Thyroid gland (tissue), 4 donors: Measurements from ENCODE around the gene TTC34. TPM values are rescaled to one million over a fixed set of nuclear protein-coding genes. Genes with fewer than 3 reads are reported as not detected.

ENCODE experiments used
- DNase-seq, 2 donors: peaks; one replicate each; pipeline ENCODE4 v3.0.0-alpha.2; 2019
- H3K27ac ChIP-seq, 3 donors: fragments of 200-600 bp; sonication (generic); 1 replicate in 2 of 3; 2 replicates in 1 of 3; pipeline ENCODE4 v1.5.1; 2016 to 2019; ENCODE audit warnings: mild to moderate bottlenecking in 1 of 3, moderate library complexity in 1 of 3
- H3K27me3 ChIP-seq: fragments of 200-600 bp; sonication (generic); one replicate; pipeline ENCODE4 v1.5.1; 2019
- H3K36me3 ChIP-seq, 2 donors: fragments of 200-600 bp; sonication (generic); one replicate each; pipeline ENCODE4 v1.5.1; 2016 to 2019
- H3K4me1 ChIP-seq, 2 donors: fragments of 200-600 bp; sonication (generic); one replicate each; pipeline ENCODE4 v1.5.1; 2017 to 2019
- H3K4me3 ChIP-seq, 3 donors: fragments of 200-600 bp; sonication (generic); replicated peaks in 1 of 3; 1 replicate in 2 of 3; 2 replicates in 1 of 3; pipeline ENCODE4 v1.5.1; 2016; ENCODE audit warnings: mild to moderate bottlenecking in 1 of 3
- H3K9me3 ChIP-seq: fragments of 200-600 bp; sonication (generic); one replicate; pipeline ENCODE4 v1.5.1; 2017
- POLR2A ChIP-seq, 2 donors: fragments of 450-650 bp; IDR thresholded peaks; one replicate each; pipeline ENCODE4 v1.6.1; 2017; ENCODE audit warnings: antibody characterized with exemption in 2 of 2, mild to moderate bottlenecking in 2 of 2, moderate library complexity in 1 of 2
- WGBS, 2 donors: methylation state at CpG; one replicate each; pipeline ENCODE4 v1.1.5; 2017; 5-methylcytosine and 5-hydroxymethylcytosine counted together
- intact Hi-C: fragments of 100-400 bp; cut with DNase I; formaldehyde crosslinking; loops from one replicate; pipeline ENCODE4 v1.15.1; 2023
- total RNA-seq, 4 donors: library from RNA; depleted of rRNA; stranded (reverse); fragments of >200 nt; gene quantifications; one replicate each; pipeline ENCODE4 v1.2.3, GENCODE V29; 2016
- TF ChIP-seq, protein P1 (sequence below), 6 experiments: fragments of 200-600 bp in 3 of 6; fragments of 450-650 bp in 3 of 6; sonication (generic) in 3 of 6; IDR thresholded peaks; one replicate each; pipeline ENCODE4 v1.5.1; 2016 to 2019; ENCODE audit warnings: antibody characterized with exemption in 6 of 6, mild to moderate bottlenecking in 2 of 6, inconsistent platforms in 1 of 6, moderate library complexity in 1 of 6

TTC34 gene
- total RNA-seq, 4 donors from 2014 or later, result 0.81 to 2.2 (median 1.9) TPM

DNA sequence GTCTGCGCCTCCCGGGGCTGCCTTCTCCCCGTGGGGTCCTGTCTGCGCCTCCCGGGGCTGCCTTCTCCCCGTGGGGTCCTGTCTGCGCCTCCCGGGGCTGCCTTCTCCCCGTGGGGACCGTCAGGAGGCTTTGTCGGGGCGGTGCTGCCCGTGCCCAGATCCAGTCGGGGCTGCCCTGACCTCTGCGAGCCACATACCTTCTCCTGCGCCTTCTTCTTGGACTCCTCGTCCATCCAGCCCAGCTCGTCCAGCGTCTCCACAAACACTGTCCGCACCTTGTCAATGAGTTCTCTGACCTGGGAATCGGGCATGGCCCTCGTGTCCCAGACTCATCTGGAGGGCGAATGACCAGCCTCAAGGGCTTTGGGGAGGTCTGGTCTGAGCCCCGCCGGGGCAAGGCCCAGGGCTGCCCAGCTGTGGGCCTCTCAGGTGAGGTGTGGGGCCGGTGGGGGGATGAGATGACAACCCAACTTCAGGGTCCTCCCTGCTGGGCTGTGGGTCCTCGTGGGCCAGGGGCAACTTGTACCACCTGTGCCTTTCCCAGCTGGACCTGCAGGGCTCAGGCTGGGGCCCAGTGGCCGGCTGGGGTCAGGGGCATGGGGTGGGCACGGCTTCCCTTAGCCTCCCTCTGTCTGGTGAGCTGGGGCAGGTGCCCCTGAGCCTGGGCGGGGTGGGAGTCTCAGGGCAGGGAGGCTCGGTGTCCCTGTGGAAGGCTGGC lies 205.5 kb downstream of the TTC34 start:
- intact Hi-C loops, result no loop called here
- no peak overlapping the region for H3K4me3 ChIP-seq
- DNase-seq, result no peak
- WGBS, 2 donors, result 85 to 88% methylated on average over 23 to 29 of the region's 31 CpGs
- peaks cover 0 to 14% of the 10 kb centered on the region in 2 donors for H3K4me1 ChIP-seq
- H3K27me3 ChIP-seq, result no peaks in the 10 kb centered on the region
- no peak for TF ChIP-seq POLR2A (IDR thresholded peaks at IDR 0.05)
- TF ChIP-seq, protein P1, sequence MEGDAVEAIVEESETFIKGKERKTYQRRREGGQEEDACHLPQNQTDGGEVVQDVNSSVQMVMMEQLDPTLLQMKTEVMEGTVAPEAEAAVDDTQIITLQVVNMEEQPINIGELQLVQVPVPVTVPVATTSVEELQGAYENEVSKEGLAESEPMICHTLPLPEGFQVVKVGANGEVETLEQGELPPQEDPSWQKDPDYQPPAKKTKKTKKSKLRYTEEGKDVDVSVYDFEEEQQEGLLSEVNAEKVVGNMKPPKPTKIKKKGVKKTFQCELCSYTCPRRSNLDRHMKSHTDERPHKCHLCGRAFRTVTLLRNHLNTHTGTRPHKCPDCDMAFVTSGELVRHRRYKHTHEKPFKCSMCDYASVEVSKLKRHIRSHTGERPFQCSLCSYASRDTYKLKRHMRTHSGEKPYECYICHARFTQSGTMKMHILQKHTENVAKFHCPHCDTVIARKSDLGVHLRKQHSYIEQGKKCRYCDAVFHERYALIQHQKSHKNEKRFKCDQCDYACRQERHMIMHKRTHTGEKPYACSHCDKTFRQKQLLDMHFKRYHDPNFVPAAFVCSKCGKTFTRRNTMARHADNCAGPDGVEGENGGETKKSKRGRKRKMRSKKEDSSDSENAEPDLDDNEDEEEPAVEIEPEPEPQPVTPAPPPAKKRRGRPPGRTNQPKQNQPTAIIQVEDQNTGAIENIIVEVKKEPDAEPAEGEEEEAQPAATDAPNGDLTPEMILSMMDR (IDR thresholded peaks at IDR 0.05), result no peak
- no peaks in the 10 kb centered on the region for H3K9me3 ChIP-seq
- H3K36me3 ChIP-seq, result no peaks in the 10 kb centered on the region
- H3K27ac ChIP-seq, result no peak overlapping the region

DNA sequence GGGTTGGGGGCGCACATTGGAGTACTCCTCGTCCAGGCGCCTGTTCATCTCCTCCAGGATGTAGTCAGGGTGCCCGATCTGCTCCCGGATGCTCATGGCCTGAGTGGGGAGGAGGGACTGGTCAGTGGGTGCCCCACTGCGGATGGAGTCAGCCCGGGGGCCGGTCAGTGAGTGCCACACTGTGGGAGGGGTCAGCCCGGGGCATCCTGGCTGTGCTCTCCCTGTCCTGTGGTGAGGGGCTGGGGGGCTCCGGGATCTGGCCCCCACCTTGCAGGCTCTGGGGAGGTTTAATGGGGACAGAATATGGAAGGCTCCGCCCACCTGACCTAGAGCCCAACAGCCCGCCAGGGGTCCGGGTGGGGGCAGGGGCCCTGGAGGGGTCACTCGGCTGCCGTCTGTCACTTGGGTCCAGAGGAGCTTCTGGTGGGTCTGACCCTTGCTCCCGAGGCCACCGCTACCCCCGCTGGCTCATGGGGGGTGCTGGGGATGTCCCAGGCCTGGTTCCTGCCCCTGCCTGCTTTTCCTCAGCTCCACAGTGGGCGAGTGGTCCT lies 206.2 kb downstream of the TTC34 start:
- H3K27ac ChIP-seq, result no peak overlapping the region
- peaks cover 0 to 14% of the 10 kb centered on the region in 2 donors for H3K4me1 ChIP-seq
- no peaks in the 10 kb centered on the region for H3K27me3 ChIP-seq
- H3K9me3 ChIP-seq, result no peaks in the 10 kb centered on the region
- H3K36me3 ChIP-seq, result no peaks in the 10 kb centered on the region
- TF ChIP-seq POLR2A (IDR thresholded peaks at IDR 0.05), result no peak
- H3K4me3 ChIP-seq, result no peak overlapping the region
- DNase-seq, result no peak
- intact Hi-C loops, result no loop called here
- WGBS, 2 donors, result 81 to 87% methylated on average over 10 of the region's 19 CpGs

DNA sequence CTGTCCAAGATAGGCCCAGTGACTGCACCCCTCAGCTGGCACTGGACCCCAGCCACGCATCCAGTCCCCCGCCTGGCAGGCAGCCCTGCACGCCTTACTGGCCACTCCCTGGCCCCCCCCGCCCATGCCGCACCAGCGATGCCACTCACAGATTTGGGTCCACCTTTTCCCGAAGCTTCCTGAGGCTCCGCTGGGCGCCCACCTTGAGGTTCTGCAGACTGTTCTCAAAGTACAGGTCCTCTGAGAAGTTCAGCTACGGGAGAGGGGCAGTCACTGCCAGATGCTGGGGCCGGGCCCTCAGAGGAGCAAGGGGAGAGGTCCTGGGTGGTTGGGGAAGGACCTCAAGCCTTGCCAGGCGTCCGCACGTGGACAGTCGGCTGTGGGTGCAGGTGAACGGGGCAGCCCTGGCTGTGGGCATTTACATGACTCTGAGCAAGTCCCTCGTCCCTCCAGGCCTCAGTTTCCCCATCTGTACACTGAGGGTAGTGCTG lies 206.8 kb downstream of the TTC34 start:
- no peak for DNase-seq
- intact Hi-C loops, result loop anchor here (5.0 kb wide), 1 partner anchor 43 kb away; no protein-coding TSS in a partner anchor
- TF ChIP-seq POLR2A (IDR thresholded peaks at IDR 0.05), result no peak
- TF ChIP-seq, protein P1 (IDR thresholded peaks at IDR 0.05), result no peak
- Histone ChIP-seq H3K27ac (no peak overlapping the region), H3K4me1 (peaks cover 0 to 14% of the 10 kb centered on the region in 2 donors), H3K9me3 (no peaks in the 10 kb centered on the region), H3K27me3 (no peaks in the 10 kb centered on the region), H3K4me3 (no peak overlapping the region), H3K36me3 (no peaks in the 10 kb centered on the region)
- 91 to 96% methylated on average over 12 of the region's 17 CpGs for WGBS, 2 donors

DNA sequence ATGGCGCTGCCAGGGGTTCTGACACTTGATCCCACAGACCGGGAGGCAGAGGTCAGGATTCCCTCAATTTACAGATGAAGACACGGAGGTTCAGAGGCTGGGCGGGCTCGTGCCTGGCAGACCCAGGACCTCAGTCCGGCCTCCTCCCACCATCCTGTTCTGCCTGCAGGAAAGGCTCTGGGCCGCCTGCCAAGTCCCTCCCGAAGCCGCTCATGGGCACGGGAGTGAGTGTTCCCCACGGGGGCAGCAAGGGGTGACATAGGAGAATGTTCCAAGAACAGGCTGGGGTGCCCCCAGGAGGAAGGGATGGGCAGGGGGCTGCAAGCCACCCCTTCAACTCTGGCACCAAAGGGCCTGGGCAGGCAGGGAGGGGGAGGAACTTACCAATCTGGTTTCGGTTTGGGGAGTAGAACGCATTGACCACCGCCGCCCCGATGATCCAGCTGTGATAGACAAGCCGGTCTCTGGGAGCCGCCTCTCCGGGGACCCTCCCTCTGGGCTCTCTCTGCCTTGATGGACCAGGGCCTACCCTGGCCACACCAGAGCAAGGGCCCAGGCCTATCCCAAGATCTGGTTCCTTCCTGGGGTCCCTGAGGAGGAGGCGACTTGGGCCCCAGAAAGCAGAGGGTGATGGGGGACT lies 207.4 kb downstream of the TTC34 start:
- H3K4me1 ChIP-seq, result peaks cover 0 to 14% of the 10 kb centered on the region in 2 donors
- H3K4me3 ChIP-seq, result peak overlapping the region in 1 of 3 donors; percentile 23
- no peaks in the 10 kb centered on the region for H3K9me3 ChIP-seq
- DNase-seq, result peak; percentile 87 to 88
- TF ChIP-seq, protein P1 (IDR thresholded peaks at IDR 0.05), result no peak
- TF ChIP-seq POLR2A (IDR thresholded peaks at IDR 0.05), result no peak
- WGBS, 2 donors, result 27 to 85% methylated on average over 4 to 18 of the region's 20 CpGs
- H3K27me3 ChIP-seq, result no peaks in the 10 kb centered on the region
- intact Hi-C loops, result loop anchor here (5.0 kb wide), 1 partner anchor 43 kb away; no protein-coding TSS in a partner anchor
- no peak overlapping the region for H3K27ac ChIP-seq
- H3K36me3 ChIP-seq, result no peaks in the 10 kb centered on the region

DNA sequence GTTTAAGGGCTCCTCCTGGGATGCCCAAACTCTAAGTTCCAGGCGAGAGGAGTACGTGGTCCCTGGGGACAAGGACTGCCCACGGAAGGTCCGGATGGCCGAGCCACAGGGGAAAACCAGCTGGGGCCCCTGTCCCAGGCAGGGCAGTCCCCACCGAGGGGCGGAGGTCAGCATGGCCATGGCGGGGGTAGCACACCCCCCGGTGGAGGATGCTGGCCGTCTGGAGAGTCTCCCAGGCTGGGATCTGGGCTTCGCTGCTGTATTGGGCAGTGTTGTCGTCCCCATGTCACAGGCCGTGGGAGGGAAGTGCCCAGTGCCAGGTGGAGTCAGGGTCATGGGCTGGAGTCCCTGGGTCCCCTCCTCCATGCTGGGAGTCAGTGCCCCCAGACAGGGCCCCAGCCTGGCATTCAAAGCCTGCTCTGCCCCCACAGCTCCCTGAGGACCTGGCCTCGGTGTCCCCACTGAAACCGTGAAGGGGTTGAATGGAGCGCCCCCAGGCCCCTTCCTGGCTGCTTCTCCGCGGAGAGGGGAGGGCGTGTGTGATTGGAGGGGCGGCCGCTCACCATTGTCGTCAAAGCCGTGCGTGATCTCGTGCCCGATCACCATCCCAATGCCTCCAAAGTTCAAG lies 208.1 kb downstream of the TTC34 start:
- H3K27me3 ChIP-seq, result no peaks in the 10 kb centered on the region
- no peak overlapping the region for H3K4me3 ChIP-seq
- DNase-seq, result peak in 1 of 2 donors; percentile 2
- H3K9me3 ChIP-seq, result no peaks in the 10 kb centered on the region
- 70 to 72% methylated on average over 2 to 21 of the region's 26 CpGs for WGBS, 2 donors
- TF ChIP-seq, protein P1 (IDR thresholded peaks at IDR 0.05), result no peak
- no peak for TF ChIP-seq POLR2A (IDR thresholded peaks at IDR 0.05)
- no peak overlapping the region for H3K27ac ChIP-seq
- H3K36me3 ChIP-seq, result no peaks in the 10 kb centered on the region
- intact Hi-C loops, result loop anchor here (5.0 kb wide), 1 partner anchor 44 kb away; no protein-coding TSS in a partner anchor
- H3K4me1 ChIP-seq, result peaks cover 0 to 14% of the 10 kb centered on the region in 2 donors
